ENCODE data around the gene TRAPPC3L.

Gene TRAPPC3L

DNA sequence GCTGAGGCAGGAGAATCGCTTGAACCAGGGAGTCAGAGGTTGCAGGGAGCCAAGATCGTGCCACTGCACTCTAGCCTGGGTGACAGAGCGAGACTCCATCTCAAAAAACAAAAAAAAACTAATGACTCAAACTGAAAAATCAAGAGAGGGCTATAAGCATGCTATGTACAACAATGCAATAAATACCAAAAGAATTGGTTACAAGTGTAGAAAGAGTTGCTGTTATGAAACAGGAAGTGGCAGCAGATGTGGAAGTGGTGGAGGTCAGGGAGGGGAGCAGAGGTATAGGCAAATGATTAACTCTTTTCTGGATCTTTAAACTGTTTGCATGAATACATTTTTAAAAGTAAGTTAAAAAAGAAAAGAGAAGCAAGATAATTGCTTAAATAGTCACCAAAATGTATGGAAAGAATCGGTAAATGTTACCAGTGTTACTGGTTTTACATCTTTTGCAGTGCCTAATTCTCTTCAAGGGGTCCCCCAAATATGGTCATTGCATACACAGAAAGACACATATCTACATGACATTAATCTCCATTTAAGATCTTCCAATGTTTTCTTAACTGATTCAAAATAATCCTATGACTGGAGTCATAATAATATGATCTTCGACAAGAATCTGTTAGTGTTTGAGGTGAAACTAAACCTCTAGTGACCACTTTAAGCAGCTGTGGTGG, 69.3 kb downstream of the TRAPPC3L start:
- H3K9me3 ChIP-seq (ENCODE audit: control insufficient read depth, low read length) = no peaks in the 10 kb centered on the region
- H3K9ac ChIP-seq (ENCODE audit: low read length) = no peak overlapping the region
- no peaks in the 10 kb centered on the region for H3K36me3 ChIP-seq (ENCODE audit: control insufficient read depth, insufficient read depth, low read length)
- no peaks in the 10 kb centered on the region for H3K4me1 ChIP-seq (ENCODE audit: control insufficient read depth, insufficient read depth, low read length)
- no peaks in the 10 kb centered on the region for H3K27me3 ChIP-seq (ENCODE audit: control insufficient read depth, insufficient read depth, low read length)
- H3K4me3 ChIP-seq (ENCODE audit: low read length) = no peak overlapping the region

GRCh38 chr6:116475141-116475540, 70.3 kb downstream of the TRAPPC3L start:
- Histone ChIP-seq H3K4me3 (ENCODE audit: low read length) (no peak overlapping the region), H3K4me1 (ENCODE audit: control insufficient read depth, insufficient read depth, low read length) (no peaks in the 10 kb centered on the region), H3K36me3 (ENCODE audit: control insufficient read depth, insufficient read depth, low read length) (no peaks in the 10 kb centered on the region), H3K9me3 (ENCODE audit: control insufficient read depth, low read length) (no peaks in the 10 kb centered on the region), H3K27me3 (ENCODE audit: control insufficient read depth, insufficient read depth, low read length) (no peaks in the 10 kb centered on the region), H3K9ac (ENCODE audit: low read length) (no peak overlapping the region)

DNA sequence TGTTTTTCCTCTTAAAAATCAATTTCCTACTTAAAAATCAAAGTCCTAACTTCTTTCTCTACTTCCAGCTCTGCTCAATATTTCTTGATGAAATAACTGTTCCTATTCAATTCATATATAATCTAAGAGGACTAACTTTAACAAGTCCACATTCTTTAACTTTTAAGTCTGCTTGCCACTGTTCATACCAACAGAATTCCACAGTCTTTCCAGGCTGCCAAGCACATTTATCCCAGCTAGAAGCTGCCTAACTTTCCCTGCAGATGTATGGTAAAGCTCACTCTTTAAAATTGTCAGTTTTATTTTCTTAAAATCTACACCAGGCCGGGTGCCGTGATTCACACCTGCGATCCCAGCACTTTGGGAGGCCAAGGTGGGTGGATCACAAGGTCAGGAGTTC, 72.8 kb downstream of the TRAPPC3L start:
- H3K9ac ChIP-seq (ENCODE audit: low read length) = no peak overlapping the region
- no peaks in the 10 kb centered on the region for H3K36me3 ChIP-seq (ENCODE audit: control insufficient read depth, insufficient read depth, low read length)
- no peaks in the 10 kb centered on the region for H3K4me1 ChIP-seq (ENCODE audit: control insufficient read depth, insufficient read depth, low read length)
- H3K27me3 ChIP-seq (ENCODE audit: control insufficient read depth, insufficient read depth, low read length) = no peaks in the 10 kb centered on the region
- H3K4me3 ChIP-seq (ENCODE audit: low read length) = no peak overlapping the region
- H3K9me3 ChIP-seq (ENCODE audit: control insufficient read depth, low read length) = no peaks in the 10 kb centered on the region

- Histone ChIP-seq H3K36me3 (ENCODE audit: control insufficient read depth, insufficient read depth, low read length) (no peaks in the 10 kb centered on the region), H3K4me1 (ENCODE audit: control insufficient read depth, insufficient read depth, low read length) (peaks cover 6% of the 10 kb centered on the region), H3K27me3 (ENCODE audit: control insufficient read depth, insufficient read depth, low read length) (no peaks in the 10 kb centered on the region), H3K4me3 (ENCODE audit: low read length) (no peak overlapping the region), H3K9ac (ENCODE audit: low read length) (no peak overlapping the region), H3K9me3 (ENCODE audit: control insufficient read depth, low read length) (no peaks in the 10 kb centered on the region)
Measured at GRCh38 chr6:116471531-116471930, 74.0 kb downstream of the TRAPPC3L start.

- peaks cover 11% of the 10 kb centered on the region for H3K4me1 ChIP-seq (ENCODE audit: control insufficient read depth, insufficient read depth, low read length)
- H3K9ac ChIP-seq (ENCODE audit: low read length) = no peak overlapping the region
- no peaks in the 10 kb centered on the region for H3K9me3 ChIP-seq (ENCODE audit: control insufficient read depth, low read length)
Measured at GRCh38 chr6:116468293-116468692, 77.2 kb downstream of the TRAPPC3L start.

DNA sequence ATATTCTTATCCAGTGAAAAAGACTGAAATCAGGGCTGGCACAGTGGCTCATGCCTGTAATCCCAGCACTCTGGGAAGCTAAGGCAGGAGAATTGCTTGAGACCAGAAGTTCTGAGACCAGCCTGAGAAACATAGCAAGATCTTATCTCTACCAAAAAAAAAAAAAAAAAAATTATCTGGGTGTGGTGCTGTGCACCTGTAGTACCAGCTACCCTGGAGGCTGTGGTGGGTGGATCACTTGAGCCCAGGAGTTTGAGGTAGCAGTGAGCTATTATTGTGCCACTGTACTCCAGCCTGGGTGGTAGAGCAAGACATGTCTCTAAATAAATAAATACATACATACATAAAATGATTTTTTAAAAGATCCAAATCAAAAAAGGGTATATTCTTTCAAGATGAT, 78.0 kb downstream of the TRAPPC3L start:
- Histone ChIP-seq H3K36me3 (ENCODE audit: control insufficient read depth, insufficient read depth, low read length) (no peaks in the 10 kb centered on the region), H3K9ac (ENCODE audit: low read length) (no peak overlapping the region), H3K4me1 (ENCODE audit: control insufficient read depth, insufficient read depth, low read length) (peaks cover 11% of the 10 kb centered on the region), H3K27me3 (ENCODE audit: control insufficient read depth, insufficient read depth, low read length) (peaks cover 3% of the 10 kb centered on the region), H3K4me3 (ENCODE audit: low read length) (no peak overlapping the region), H3K9me3 (ENCODE audit: control insufficient read depth, low read length) (no peaks in the 10 kb centered on the region)

More at GRCh38 chr6:116468293-116468692, 77.2 kb downstream of the TRAPPC3L start:
- Histone ChIP-seq H3K4me3 (ENCODE audit: low read length) (no peak overlapping the region), H3K27me3 (ENCODE audit: control insufficient read depth, insufficient read depth, low read length) (peaks cover 3% of the 10 kb centered on the region), H3K36me3 (ENCODE audit: control insufficient read depth, insufficient read depth, low read length) (no peaks in the 10 kb centered on the region)

DNA sequence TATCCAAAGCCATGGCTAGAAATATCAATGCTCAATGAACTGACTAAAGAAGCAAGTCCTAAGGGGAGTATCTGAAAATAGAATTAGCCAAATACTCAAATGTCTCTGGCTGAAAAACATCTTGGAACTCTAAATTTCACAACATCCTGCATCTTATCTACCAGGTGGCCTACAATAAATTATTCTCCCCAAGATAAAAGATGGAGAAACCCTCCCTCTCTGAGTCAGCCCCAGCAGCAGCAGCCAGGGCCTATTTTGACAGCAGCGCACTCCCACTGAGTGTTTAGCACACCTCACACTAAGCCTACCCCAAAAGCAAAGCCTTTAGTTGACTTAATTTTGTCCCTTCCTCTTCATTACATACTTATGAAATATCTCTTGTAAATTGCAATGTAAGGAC, 78.4 kb downstream of the TRAPPC3L start:
- Histone ChIP-seq H3K9ac (ENCODE audit: low read length) (no peak overlapping the region), H3K36me3 (ENCODE audit: control insufficient read depth, insufficient read depth, low read length) (no peaks in the 10 kb centered on the region), H3K27me3 (ENCODE audit: control insufficient read depth, insufficient read depth, low read length) (peaks cover 3% of the 10 kb centered on the region), H3K9me3 (ENCODE audit: control insufficient read depth, low read length) (no peaks in the 10 kb centered on the region), H3K4me3 (ENCODE audit: low read length) (no peak overlapping the region), H3K4me1 (ENCODE audit: control insufficient read depth, insufficient read depth, low read length) (peaks cover 11% of the 10 kb centered on the region)

DNA sequence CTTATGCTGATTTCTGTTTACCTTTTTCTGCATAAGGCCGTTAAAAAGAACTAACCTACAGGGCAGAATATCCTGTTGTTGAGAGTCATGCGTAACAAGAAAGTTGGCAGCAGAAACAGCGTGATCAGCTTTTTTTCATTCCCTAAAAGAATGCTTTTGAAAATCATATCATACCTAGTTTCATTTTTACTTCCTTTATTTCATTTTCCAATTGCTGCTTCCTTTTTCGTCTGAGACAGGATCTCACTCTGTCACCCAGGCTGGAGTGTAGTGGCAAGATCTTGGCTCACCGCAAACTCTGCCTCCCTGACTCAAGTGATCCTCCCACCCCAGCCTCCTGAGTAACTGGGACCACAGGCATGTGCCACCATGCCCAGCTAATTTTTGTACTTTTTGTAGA, 80.2 kb downstream of the TRAPPC3L start:
- H3K36me3 ChIP-seq (ENCODE audit: control insufficient read depth, insufficient read depth, low read length) = no peaks in the 10 kb centered on the region
- no peak overlapping the region for H3K4me3 ChIP-seq (ENCODE audit: low read length)
- H3K9me3 ChIP-seq (ENCODE audit: control insufficient read depth, low read length) = no peaks in the 10 kb centered on the region
- peaks cover 3% of the 10 kb centered on the region for H3K27me3 ChIP-seq (ENCODE audit: control insufficient read depth, insufficient read depth, low read length)
- no peak overlapping the region for H3K9ac ChIP-seq (ENCODE audit: low read length)
- peaks cover 11% of the 10 kb centered on the region for H3K4me1 ChIP-seq (ENCODE audit: control insufficient read depth, insufficient read depth, low read length)

GRCh38 chr6:116463301-116463700, 82.2 kb downstream of the TRAPPC3L start:
- peaks cover 11% of the 10 kb centered on the region for H3K4me1 ChIP-seq (ENCODE audit: control insufficient read depth, insufficient read depth, low read length)
- H3K9me3 ChIP-seq (ENCODE audit: control insufficient read depth, low read length) = no peaks in the 10 kb centered on the region
- no peak overlapping the region for H3K9ac ChIP-seq (ENCODE audit: low read length)
- no peaks in the 10 kb centered on the region for H3K36me3 ChIP-seq (ENCODE audit: control insufficient read depth, insufficient read depth, low read length)
- H3K4me3 ChIP-seq (ENCODE audit: low read length) = no peak overlapping the region
- peaks cover 3% of the 10 kb centered on the region for H3K27me3 ChIP-seq (ENCODE audit: control insufficient read depth, insufficient read depth, low read length)

DNA sequence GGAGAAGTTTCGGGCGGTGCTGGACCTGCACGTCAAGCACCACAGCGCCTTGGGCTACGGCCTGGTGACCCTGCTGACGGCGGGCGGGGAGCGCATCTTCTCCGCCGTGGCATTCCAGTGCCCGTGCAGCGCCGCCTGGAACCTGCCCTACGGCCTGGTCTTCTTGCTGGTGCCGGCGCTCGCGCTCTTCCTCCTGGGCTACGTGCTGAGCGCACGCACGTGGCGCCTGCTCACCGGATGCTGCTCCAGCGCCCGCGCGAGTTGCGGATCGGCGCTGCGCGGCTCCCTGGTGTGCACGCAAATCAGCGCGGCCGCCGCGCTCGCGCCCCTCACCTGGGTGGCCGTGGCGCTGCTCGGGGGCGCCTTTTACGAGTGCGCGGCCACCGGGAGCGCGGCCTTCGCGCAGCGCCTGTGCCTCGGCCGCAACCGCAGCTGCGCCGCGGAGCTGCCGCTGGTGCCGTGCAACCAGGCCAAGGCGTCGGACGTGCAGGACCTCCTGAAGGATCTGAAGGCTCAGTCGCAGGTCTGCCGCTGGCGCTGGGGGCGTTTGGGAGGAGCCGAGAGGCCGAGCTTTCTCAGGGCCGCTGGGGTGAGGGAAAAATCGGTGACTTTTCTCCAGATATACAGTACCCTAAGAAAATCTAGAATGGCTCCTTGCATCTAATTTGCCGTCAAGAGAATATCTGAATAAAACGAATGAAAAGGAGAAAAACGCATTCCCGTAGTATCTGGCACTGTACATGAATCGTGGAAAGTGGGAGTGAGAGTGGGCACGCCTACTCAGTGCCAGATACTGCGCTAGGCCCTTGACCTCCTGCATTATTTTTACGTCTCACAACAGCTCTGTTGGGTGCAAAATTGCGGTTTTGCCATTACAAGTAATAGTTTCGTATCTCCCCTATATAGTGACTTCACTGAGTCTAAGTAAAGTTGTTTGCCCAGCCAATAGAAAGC, 83.3 kb downstream of the TRAPPC3L start:
- H3K36me3 ChIP-seq (ENCODE audit: control insufficient read depth, insufficient read depth, low read length) = no peaks in the 10 kb centered on the region
- no peak overlapping the region for H3K9ac ChIP-seq (ENCODE audit: low read length)

GRCh38 chr6:116461331-116461931, 84.1 kb downstream of the TRAPPC3L start, which contains the start of gene CALHM6:
Gene CALHM6 (plus strand): TSS chr6:116461375. CDS start chr6:116461930, 555 bp downstream.
- Histone ChIP-seq H3K4me1 (ENCODE audit: control insufficient read depth, insufficient read depth, low read length) (peaks cover 5% of the 10 kb centered on the region), H3K9me3 (ENCODE audit: control insufficient read depth, low read length) (no peaks in the 10 kb centered on the region), H3K4me3 (ENCODE audit: low read length) (no peak within 1 kb of the TSS), H3K36me3 (ENCODE audit: control insufficient read depth, insufficient read depth, low read length) (no peaks in the 10 kb centered on the region), H3K27me3 (ENCODE audit: control insufficient read depth, insufficient read depth, low read length) (peaks cover 3% of the 10 kb centered on the region), H3K9ac (ENCODE audit: low read length) (no peak within 1 kb of the TSS)

More for the DNA sequence above, 83.3 kb downstream of the TRAPPC3L start:
- Histone ChIP-seq H3K27me3 (ENCODE audit: control insufficient read depth, insufficient read depth, low read length) (peaks cover 3% of the 10 kb centered on the region), H3K9me3 (ENCODE audit: control insufficient read depth, low read length) (no peaks in the 10 kb centered on the region), H3K4me3 (ENCODE audit: low read length) (no peak overlapping the region), H3K4me1 (ENCODE audit: control insufficient read depth, insufficient read depth, low read length) (peaks cover 7% of the 10 kb centered on the region)

DNA sequence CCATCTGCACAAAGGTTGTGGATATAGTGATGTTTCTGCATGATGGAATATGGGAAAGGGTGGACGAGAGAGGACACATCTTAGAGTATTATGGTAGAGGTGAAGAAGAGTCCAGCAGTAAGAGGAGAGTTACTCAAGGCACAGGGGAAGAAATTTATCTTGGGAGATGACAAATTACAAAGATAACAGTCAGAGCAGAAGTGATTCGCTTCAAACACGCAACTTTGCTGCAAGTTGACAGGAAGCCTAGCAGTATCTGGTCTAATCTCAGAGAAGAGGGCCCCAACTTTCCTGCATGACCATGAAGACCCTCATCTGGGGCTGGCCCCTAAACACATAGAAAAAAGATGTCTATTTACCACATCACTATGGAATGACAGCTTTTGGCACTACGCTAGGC, 85.6 kb downstream of the TRAPPC3L start:
- Histone ChIP-seq H3K36me3 (ENCODE audit: control insufficient read depth, insufficient read depth, low read length) (no peaks in the 10 kb centered on the region), H3K27me3 (ENCODE audit: control insufficient read depth, insufficient read depth, low read length) (peaks cover 3% of the 10 kb centered on the region), H3K4me1 (ENCODE audit: control insufficient read depth, insufficient read depth, low read length) (peaks cover 5% of the 10 kb centered on the region), H3K9me3 (ENCODE audit: control insufficient read depth, low read length) (no peaks in the 10 kb centered on the region), H3K4me3 (ENCODE audit: low read length) (no peak overlapping the region), H3K9ac (ENCODE audit: low read length) (no peak overlapping the region)

Measured in mucosa of stomach (tissue), 1 donor.